ENCODE results near the gene CNDP2. TPM values are rescaled to one million over a fixed set of nuclear protein-coding genes. Genes with fewer than 3 reads are reported as not detected.

Gene CNDP2
- total and polyA plus RNA-seq, 2 experiments from 2014 or later: 40.5 to 72.2 TPM

GRCh38 chr18:74533666-74534065 is 37.5 kb downstream of the CNDP2 start:
- 89 to 92% methylated on average over 12 of the region's 12 CpGs for WGBS, 2 experiments (ENCODE audit: low coverage in 1 of 2, low lambda C conversion rate in 2 of 2, missing lambda C conversion rate in 2 of 2)
- no peak overlapping the region for H3K27ac ChIP-seq
- no peaks in the 10 kb centered on the region for H3K79me2 ChIP-seq (ENCODE audit: insufficient read depth)
- H3F3A ChIP-seq (ENCODE audit: insufficient read depth): no peaks in the 10 kb centered on the region
- in situ Hi-C loops (cut with MboI): no loop called here
- H2AFZ ChIP-seq: no peak overlapping the region
- no peaks in the 10 kb centered on the region; the same call in 1 of the 2 replicates for H3K27me3 ChIP-seq (replicated peaks; ENCODE audit: insufficient read depth)
- H3K9ac ChIP-seq: no peak overlapping the region
- H3K4me3 ChIP-seq: no peak overlapping the region
- no peaks in the 10 kb centered on the region for H3K4me1 ChIP-seq (ENCODE audit: insufficient read depth)
- no peak for TF ChIP-seq EZH2phosphoT487 (IDR thresholded peaks at IDR 0.05; ENCODE audit: insufficient read depth, low read depth)
- no peak for TF ChIP-seq EZH2 (IDR thresholded peaks at IDR 0.05; ENCODE audit: insufficient read depth, poor library complexity, severe bottlenecking)
- H3K9me2 ChIP-seq (ENCODE audit: insufficient read depth): no peaks in the 10 kb centered on the region
- H3K4me2 ChIP-seq (ENCODE audit: unreplicated experiment): no peak overlapping the region
- DNase-seq: no peak
- H3K9me3 ChIP-seq (ENCODE audit: low read depth): no peaks in the 10 kb centered on the region
- no peaks in the 10 kb centered on the region for H3K36me3 ChIP-seq (ENCODE audit: low read depth)
- no peaks in the 10 kb centered on the region; the same call in 1 of the 2 replicates for H4K20me1 ChIP-seq (ENCODE audit: insufficient read depth)

- Histone ChIP-seq H3K4me3 (no peak within 1 kb of the TSS), H3K4me2 (ENCODE audit: unreplicated experiment) (no peak within 1 kb of the TSS), H3K9me2 (ENCODE audit: insufficient read depth) (no peaks in the 10 kb centered on the region), H3K27me3 (replicated peaks; ENCODE audit: insufficient read depth) (no peaks in the 10 kb centered on the region; the same call in 1 of the 2 replicates), H3K27ac (no peak within 1 kb of the TSS), H2AFZ (no peak within 1 kb of the TSS), H3K79me2 (ENCODE audit: insufficient read depth) (no peaks in the 10 kb centered on the region), H3K4me1 (ENCODE audit: insufficient read depth) (no peaks in the 10 kb centered on the region), H3K9ac (no peak within 1 kb of the TSS), H3K36me3 (ENCODE audit: low read depth) (no peaks in the 10 kb centered on the region), H3F3A (ENCODE audit: insufficient read depth) (no peaks in the 10 kb centered on the region), H3K9me3 (ENCODE audit: low read depth) (no peaks in the 10 kb centered on the region), H4K20me1 (ENCODE audit: insufficient read depth) (no peaks in the 10 kb centered on the region; the same call in 1 of the 2 replicates)
- in situ Hi-C loops (cut with MboI): no loop called here
- TF ChIP-seq EZH2phosphoT487 (IDR thresholded peaks at IDR 0.05; ENCODE audit: insufficient read depth, low read depth): no peak
- no peak for TF ChIP-seq EZH2 (IDR thresholded peaks at IDR 0.05; ENCODE audit: insufficient read depth, poor library complexity, severe bottlenecking)
- no peak for DNase-seq
- WGBS, 2 experiments (ENCODE audit: low coverage in 1 of 2, low lambda C conversion rate in 2 of 2, missing lambda C conversion rate in 2 of 2): 77 to 78% methylated on average over 19 to 21 of the region's 21 CpGs
These were observed 38.2 kb downstream of the CNDP2 start, which contains the start of gene CNDP1 for GRCh38 chr18:74534150-74534969. Gene CNDP1 (plus strand): TSS chr18:74534500. CDS start chr18:74534668, 168 bp downstream.

- in situ Hi-C loops (cut with MboI): no loop called here
- H3K9me2 ChIP-seq (ENCODE audit: insufficient read depth): no peaks in the 10 kb centered on the region
- no peak overlapping the region for H3K4me3 ChIP-seq
- H3K36me3 ChIP-seq (ENCODE audit: low read depth): no peaks in the 10 kb centered on the region
- no peaks in the 10 kb centered on the region; the same call in 1 of the 2 replicates for H4K20me1 ChIP-seq (ENCODE audit: insufficient read depth)
- H3K4me2 ChIP-seq (ENCODE audit: unreplicated experiment): no peak overlapping the region
- H3K4me1 ChIP-seq (ENCODE audit: insufficient read depth): no peaks in the 10 kb centered on the region
- DNase-seq: no peak
- H3K27ac ChIP-seq: no peak overlapping the region
- H3K27me3 ChIP-seq (replicated peaks; ENCODE audit: insufficient read depth): no peaks in the 10 kb centered on the region; the same call in 1 of the 2 replicates
- no peaks in the 10 kb centered on the region for H3K9me3 ChIP-seq (ENCODE audit: low read depth)
- H3F3A ChIP-seq (ENCODE audit: insufficient read depth): no peaks in the 10 kb centered on the region
- TF ChIP-seq EZH2 (IDR thresholded peaks at IDR 0.05; ENCODE audit: insufficient read depth, poor library complexity, severe bottlenecking) (no peak), EZH2phosphoT487 (IDR thresholded peaks at IDR 0.05; ENCODE audit: insufficient read depth, low read depth) (no peak)
- 56 to 61% methylated on average over 9 of the region's 9 CpGs for WGBS, 2 experiments (ENCODE audit: low coverage in 1 of 2, low lambda C conversion rate in 2 of 2, missing lambda C conversion rate in 2 of 2)
- no peak overlapping the region for H3K9ac ChIP-seq
- no peak overlapping the region for H2AFZ ChIP-seq
- H3K79me2 ChIP-seq (ENCODE audit: insufficient read depth): no peaks in the 10 kb centered on the region
These were observed 39.0 kb downstream of the CNDP2 start for GRCh38 chr18:74534981-74535649.

GRCh38 chr18:74539289-74539688 is 43.1 kb downstream of the CNDP2 start:
- TF ChIP-seq EZH2phosphoT487 (IDR thresholded peaks at IDR 0.05; ENCODE audit: insufficient read depth, low read depth) (no peak), EZH2 (IDR thresholded peaks at IDR 0.05; ENCODE audit: insufficient read depth, poor library complexity, severe bottlenecking) (no peak)
- Histone ChIP-seq H4K20me1 (ENCODE audit: insufficient read depth) (no peaks in the 10 kb centered on the region; the same call in 1 of the 2 replicates), H3K9ac (no peak overlapping the region), H3F3A (ENCODE audit: insufficient read depth) (no peaks in the 10 kb centered on the region), H3K79me2 (ENCODE audit: insufficient read depth) (no peaks in the 10 kb centered on the region), H3K36me3 (ENCODE audit: low read depth) (no peaks in the 10 kb centered on the region), H3K9me2 (ENCODE audit: insufficient read depth) (no peaks in the 10 kb centered on the region), H3K27me3 (replicated peaks; ENCODE audit: insufficient read depth) (no peaks in the 10 kb centered on the region; the same call in 1 of the 2 replicates), H3K4me1 (ENCODE audit: insufficient read depth) (no peaks in the 10 kb centered on the region), H3K27ac (no peak overlapping the region), H3K4me2 (ENCODE audit: unreplicated experiment) (no peak overlapping the region), H3K9me3 (ENCODE audit: low read depth) (no peaks in the 10 kb centered on the region), H3K4me3 (no peak overlapping the region), H2AFZ (no peak overlapping the region)
- DNase-seq: no peak
- in situ Hi-C loops (cut with MboI): no loop called here
- WGBS, 2 experiments (ENCODE audit: low coverage in 1 of 2, low lambda C conversion rate in 2 of 2, missing lambda C conversion rate in 2 of 2): 84 to 86% methylated on average over 11 of the region's 11 CpGs
